Central memory CD4-positive, alpha-beta T cell (primary cell): ENCODE measurements around the gene DENND5B.
"Not testable (repeated sequence)": the region's sequence is repeated elsewhere in the genome, so short reads cannot be mapped to it uniquely, and the experiment has no call there.

Experiments used
- DNase-seq: peaks from one replicate; pipeline ENCODE4 v3.0.0; 2022

DENND5B gene

DNA sequence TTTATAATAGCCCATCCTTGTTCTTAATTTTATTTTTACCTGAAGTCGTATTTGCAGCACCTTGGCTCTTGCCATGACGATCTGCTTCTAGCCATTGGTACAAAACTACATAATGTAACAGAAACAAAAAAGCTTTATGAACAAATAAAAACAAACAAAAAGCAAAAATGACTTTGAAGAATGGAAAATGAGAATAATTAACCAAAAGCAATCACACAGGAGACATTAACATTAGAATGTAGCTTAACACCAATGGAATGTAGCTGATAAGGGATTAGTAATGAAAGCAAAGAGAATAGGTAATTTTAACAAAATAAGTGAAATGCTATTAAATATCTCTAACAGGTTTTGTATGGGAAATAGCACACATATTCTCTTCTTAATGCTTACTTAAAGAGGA lies 91.4 kb downstream of the DENND5B start:
- no peak for DNase-seq

DNA sequence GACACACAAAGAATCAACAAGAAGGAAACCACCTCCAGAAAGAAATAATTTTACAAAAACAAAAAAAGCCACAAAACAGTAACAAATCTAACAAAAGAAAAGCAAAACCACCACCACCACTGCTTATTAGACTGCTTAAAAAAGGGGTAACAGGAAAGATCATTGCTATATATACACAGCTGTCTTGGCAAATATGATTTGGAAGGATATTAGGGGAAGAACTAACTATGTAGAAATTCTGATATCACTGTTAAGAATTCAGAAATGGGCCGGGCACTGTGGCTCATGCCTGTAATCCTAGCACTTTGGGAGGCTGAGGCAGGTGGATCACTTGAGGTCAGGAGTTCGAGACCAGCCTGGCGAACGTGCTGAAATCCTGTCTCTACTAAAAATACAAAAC lies 92.5 kb downstream of the DENND5B start:
- no peak for DNase-seq

- no peak for DNase-seq
Observed at GRCh38 chr12:31496257-31496656, 94.7 kb downstream of the DENND5B start.

GRCh38 chr12:31494455-31494854 lies 96.5 kb downstream of the DENND5B start:
- no peak for DNase-seq

DNA sequence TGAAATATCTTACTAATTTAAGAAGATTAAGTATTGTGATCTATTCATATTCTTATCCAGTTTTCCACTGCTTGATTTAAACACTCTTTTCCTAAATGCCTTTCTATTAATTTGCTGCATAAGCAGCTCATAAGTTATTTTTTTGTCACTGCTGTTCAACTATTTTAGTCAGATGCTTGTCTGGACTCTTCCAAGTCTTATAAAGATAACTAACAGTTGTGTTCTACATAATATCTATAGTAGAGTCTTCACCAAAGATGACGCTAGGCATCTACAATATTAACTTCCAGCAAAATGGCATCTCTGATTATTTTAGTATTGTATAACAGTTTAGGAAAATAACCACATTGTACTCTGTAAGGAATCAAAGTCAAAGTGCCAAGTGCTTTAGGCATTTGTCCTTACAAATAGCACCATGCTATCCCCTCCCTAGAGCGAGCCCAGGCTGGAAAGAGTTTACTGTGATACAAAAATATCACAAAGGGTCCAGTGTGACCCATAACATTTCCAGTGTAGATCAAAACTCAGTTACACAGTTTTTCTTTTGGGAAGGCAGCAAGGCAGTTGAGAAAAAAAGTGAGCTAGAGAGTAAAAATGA lies 98.2 kb downstream of the DENND5B start:
- DNase-seq, result no peak

DNA sequence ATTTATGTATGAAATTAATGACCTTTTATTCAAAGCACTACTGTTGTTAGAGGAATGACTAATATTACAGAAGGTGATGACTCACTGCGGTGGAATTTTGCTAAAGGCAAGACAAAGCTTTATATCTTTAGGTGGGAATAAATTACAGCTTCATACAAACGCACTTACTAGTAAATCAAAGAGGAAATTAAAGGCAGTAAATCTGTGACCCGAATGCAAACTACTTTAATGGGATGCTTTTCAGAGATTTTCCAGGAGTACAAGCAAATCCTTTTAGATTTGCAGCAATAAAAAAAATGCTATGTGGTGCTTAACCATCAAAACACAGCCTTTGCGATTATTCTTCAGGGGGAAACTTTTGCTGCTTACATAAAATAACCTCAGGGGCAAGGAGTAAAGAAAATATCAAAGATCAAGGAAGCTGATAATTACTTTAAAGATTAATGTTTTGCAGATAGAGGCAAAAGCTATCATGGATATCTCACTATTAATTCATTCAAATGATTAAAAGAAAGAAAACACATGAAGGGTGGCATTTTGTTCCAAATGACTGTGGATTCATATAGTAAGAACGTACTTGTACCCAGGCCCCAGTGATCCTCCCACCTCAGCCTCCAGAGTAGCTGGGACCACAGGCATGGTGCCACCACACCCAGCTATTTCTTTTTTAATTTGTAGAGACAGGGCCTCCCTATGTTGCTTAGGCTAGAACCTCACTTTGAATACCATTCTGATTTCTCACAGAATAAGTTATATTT lies 98.9 kb downstream of the DENND5B start:
- no peak for DNase-seq

GRCh38 chr12:31491241-31491794 lies 99.6 kb downstream of the DENND5B start:
- DNase-seq, result no peak

GRCh38 chr12:31488737-31489338 lies 102.1 kb downstream of the DENND5B start:
- DNase-seq, result no peak

- no peak for DNase-seq
Observed at GRCh38 chr12:31485571-31485970, 105.4 kb downstream of the DENND5B start.

DNA sequence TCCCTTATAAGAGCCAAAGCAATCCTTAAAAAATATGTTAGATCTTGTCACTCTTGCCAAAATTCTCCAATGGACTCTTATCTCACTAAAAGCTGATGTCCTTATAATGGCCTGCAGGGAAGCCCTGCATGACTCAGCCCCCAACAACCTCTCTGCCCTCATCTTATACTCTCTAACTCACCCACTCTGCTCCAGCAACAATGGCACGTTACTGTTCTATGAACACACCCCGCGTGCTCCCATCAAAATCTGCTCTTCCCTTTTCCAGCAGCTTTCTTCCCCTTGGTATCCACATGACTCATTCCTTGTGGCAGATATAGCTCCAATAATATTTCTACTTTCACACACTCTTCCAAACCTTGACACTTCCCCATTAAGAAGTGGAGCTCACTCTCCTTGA lies 108.1 kb downstream of the DENND5B start:
- DNase-seq, result no peak

- no peak for DNase-seq
Observed at GRCh38 chr12:31481415-31481814, 109.5 kb downstream of the DENND5B start.

- no peak for DNase-seq
Observed at GRCh38 chr12:31479516-31480210, 111.3 kb downstream of the DENND5B start.

DNA sequence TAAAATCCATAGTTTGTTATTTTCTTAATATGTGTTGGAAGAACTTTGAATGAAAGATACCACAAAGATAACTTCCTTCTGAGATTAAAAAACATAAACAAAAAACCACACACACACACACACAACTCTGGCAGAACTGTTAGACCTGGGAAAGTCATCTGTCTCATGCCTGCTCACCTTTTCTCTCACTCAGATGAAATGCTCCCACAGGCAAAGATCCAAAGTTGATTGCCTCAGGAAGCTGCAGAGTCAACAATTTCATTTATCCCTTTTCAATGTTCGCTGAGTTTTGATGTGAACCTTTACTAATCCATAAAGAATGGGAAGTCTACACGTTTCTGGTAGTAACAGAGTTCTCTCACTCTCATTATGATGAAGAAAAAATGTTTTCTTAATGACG lies 112.0 kb downstream of the DENND5B start:
- no peak for DNase-seq

DNA sequence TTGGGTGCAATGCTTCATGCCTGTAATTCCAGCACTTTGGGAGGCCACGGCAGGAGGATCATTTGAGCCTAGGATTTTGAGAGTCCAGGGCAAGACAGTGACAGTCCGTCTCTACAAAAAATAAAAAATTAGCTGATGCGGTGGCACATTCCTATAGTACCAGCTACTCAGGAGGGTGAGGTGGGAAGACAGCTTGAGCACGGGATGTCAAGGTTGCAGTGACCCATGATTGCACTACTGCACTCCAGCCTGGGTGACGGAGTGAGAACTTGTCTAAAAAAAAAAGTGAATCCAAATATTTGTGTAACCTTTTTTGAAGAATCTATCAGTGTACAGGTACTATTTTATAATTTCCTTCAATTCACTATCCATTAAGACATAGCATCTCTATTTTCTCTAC lies 112.5 kb downstream of the DENND5B start:
- no peak for DNase-seq

- DNase-seq, result no peak
Observed at GRCh38 chr12:31477687-31478086, 113.2 kb downstream of the DENND5B start.

GRCh38 chr12:31476437-31476836 lies 114.5 kb downstream of the DENND5B start:
- no peak for DNase-seq

DNA sequence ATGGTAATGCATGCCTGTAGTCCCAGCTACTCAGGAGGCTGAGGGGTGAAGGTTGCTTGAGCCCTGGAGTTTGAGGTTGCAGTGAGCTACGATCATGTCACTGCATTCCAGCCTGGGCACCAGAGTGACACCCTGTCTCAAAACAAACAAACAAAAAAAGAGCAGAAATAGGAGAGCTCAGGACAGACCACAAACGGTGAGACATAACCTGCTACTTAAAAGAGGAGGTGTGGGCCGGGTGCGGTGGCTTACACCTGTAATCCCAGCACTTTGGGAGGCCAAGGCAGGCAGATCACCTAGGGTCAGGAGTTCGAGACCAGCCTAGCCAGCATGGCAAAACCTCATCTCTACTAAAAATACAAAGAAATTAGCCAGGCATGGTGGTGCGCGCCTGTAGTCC lies 115.3 kb downstream of the DENND5B start:
- DNase-seq, result not testable (repeated sequence)

DNA sequence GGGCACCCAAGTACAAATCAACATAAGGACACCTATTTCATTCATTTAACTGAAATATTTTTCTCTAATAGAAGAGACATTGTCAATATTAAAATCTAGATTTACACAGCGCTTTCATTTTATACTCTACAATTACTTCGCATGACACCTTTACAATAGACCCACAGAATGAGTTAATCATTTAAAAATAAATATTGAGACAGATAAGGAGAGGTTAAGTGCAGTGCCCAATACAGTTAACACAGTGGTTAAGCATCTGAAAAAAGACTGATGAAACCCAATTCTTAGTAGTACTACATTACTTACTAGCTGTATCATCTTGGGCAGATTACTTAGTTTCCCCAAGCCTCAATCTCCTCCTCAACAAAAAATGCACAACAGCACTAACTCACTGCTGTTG lies 116.2 kb downstream of the DENND5B start:
- DNase-seq, result no peak

GRCh38 chr12:31471823-31472222 lies 119.1 kb downstream of the DENND5B start:
- no peak for DNase-seq

DNA sequence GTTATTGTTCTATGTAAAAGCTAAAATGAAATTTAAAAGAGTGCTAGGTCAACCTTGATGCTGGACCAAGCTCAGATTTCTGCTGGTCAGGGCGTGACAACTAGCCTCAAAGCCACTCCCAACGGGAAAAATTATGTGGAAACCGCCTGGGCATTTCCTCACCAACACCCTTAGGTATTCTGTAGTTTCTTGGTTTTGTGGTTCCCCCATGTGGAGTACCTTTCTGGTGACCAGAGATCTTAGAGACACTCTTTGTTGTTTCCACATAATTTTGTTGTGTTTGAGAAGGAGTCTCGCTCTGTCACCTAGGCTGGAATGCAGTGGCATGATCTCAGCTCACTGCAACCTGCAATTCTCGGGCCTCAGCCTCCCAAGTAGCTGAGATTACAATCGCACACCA lies 119.9 kb downstream of the DENND5B start:
- no peak for DNase-seq

DNA sequence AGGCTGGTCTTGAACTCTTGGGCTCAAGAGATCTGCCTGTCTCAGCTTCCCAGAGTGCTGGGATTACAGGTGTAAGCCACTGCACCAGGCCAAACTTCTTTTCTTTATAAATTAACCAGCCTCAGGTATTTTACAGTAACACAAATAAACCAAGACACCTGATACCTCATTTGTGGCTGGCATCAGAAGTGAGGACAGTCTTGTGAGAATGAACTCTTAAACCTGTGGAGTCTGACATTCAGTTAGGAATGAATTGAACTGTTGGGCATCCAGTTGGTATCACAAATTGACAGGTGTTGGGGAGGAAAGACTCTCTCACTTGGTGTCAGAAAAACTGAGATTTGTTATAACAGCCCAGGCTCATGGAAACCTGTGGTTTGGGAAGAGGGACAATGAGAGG lies 120.5 kb downstream of the DENND5B start:
- DNase-seq, result no peak

GRCh38 chr12:31466768-31467167 lies 124.2 kb downstream of the DENND5B start:
- DNase-seq, result no peak

GRCh38 chr12:31465002-31465401 lies 125.9 kb downstream of the DENND5B start:
- DNase-seq, result no peak
